HL-60 (cell line): Measurements from ENCODE around the gene AFAP1.

Experiments used
- DNase-seq, 2 experiments: peaks; one replicate each; pipeline ENCODE4 v3.0.0-alpha.2; 2010 to 2020; ENCODE audit warnings: low read depth in 1 of 2, low spot score in 1 of 2
- H3K27ac ChIP-seq: fragments of 250-450 bp; sonication (Bioruptor Pico); replicated peaks from 2 replicates; pipeline ENCODE4 v1.5.1; 2020; ENCODE audit warnings: mild to moderate bottlenecking, moderate library complexity
- H3K27me3 ChIP-seq: fragments of 250-450 bp; sonication (Bioruptor Pico); 2 replicates; pipeline ENCODE4 v1.5.1; 2021; ENCODE audit warnings: mild to moderate bottlenecking, moderate library complexity; ENCODE audit not compliant: insufficient read depth, poor library complexity, severe bottlenecking
- H3K4me3 ChIP-seq: replicated peaks from 2 replicates; pipeline ENCODE4 v1.5.1; 2011; ENCODE audit warnings: mild to moderate bottlenecking, control low read depth, low read length; ENCODE audit not compliant: insufficient read depth
- CTCF ChIP-seq: IDR thresholded peaks from one replicate; pipeline ENCODE4 v1.5.1; 2011; ENCODE audit warnings: low read length, control low read depth, inconsistent platforms; ENCODE audit not compliant: insufficient read depth
- GABPA ChIP-seq: IDR thresholded peaks from 2 replicates; pipeline ENCODE4 v1.6.1; 2012; ENCODE audit warnings: low read depth
- POLR2AphosphoS5 ChIP-seq: IDR thresholded peaks from 2 replicates; pipeline ENCODE4 v1.6.1; 2012; ENCODE audit warnings: low read depth
- REST ChIP-seq: IDR thresholded peaks from 2 replicates; pipeline ENCODE4 v1.6.1; 2012; ENCODE audit warnings: low read depth; ENCODE audit not compliant: insufficient replicate concordance
- SPI1 ChIP-seq: IDR thresholded peaks from 2 replicates; pipeline ENCODE4 v1.6.1; 2012; ENCODE audit warnings: low read depth, mild to moderate bottlenecking, borderline replicate concordance

AFAP1 gene

GRCh38 chr4:7855731-7856130, 83.9 kb downstream of the AFAP1 start:
- no peak overlapping the region for H3K27ac ChIP-seq
- no peaks in the 10 kb centered on the region for H3K27me3 ChIP-seq
- TF ChIP-seq REST (no peak), GABPA (no peak), CTCF (no peak), SPI1 (no peak), POLR2AphosphoS5 (no peak)
- H3K4me3 ChIP-seq: no peak overlapping the region
- no peak for DNase-seq

GRCh38 chr4:7854697-7855370, 84.8 kb downstream of the AFAP1 start:
- Histone ChIP-seq H3K27ac (no peak overlapping the region), H3K4me3 (no peak overlapping the region), H3K27me3 (no peaks in the 10 kb centered on the region)
- DNase-seq: no peak
- no peak for TF ChIP-seq POLR2AphosphoS5
- TF ChIP-seq GABPA: no peak
- TF ChIP-seq CTCF: no peak
- no peak for TF ChIP-seq REST
- TF ChIP-seq SPI1: no peak

- TF ChIP-seq SPI1 (no peak), GABPA (no peak), POLR2AphosphoS5 (no peak), CTCF (no peak)
- DNase-seq: no peak
- Histone ChIP-seq H3K27me3 (no peaks in the 10 kb centered on the region), H3K27ac (no peak overlapping the region), H3K4me3 (no peak overlapping the region)
Measured at GRCh38 chr4:7854216-7854615, 85.4 kb downstream of the AFAP1 start.

GRCh38 chr4:7853271-7853670, 86.4 kb downstream of the AFAP1 start:
- Histone ChIP-seq H3K27me3 (no peaks in the 10 kb centered on the region), H3K27ac (no peak overlapping the region), H3K4me3 (no peak overlapping the region)
- no peak for DNase-seq
- TF ChIP-seq POLR2AphosphoS5 (no peak), REST (no peak), CTCF (no peak), GABPA (no peak), SPI1 (no peak)
